ENCODE measurements around the gene MTARC2. TPM values are rescaled to one million over a fixed set of nuclear protein-coding genes. Genes with fewer than 3 reads are reported as not detected.

The MTARC2 gene
- total and polyA plus RNA-seq, 2 of the 4 experiments (the other 2 are of a cell fraction): 0.36 to 2.6 TPM

DNA sequence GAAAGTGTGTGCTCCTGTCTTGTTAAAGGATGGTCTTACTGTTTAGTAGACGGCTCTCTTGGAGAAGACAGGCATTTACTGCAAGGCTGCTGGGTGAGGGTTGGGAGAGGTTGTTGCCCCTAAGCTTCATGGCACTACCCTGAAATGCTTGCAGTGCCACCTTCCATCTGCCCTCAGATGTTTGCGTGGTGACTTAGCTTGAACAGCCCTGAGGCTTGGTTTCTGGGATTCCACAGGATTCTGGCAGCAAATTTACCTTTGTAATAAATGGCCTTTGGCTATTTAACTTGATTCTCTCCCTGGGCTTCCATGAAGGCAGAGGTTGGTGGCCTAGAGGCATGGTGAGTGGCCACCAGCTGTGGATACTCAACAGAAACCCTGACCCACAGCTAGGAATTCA is 50.2 kb downstream of the MTARC2 start:
- H3K9me1 ChIP-seq (ENCODE audit: insufficient read depth, low read length): no peaks in the 10 kb centered on the region
- no peaks in the 10 kb centered on the region for H4K20me1 ChIP-seq (ENCODE audit: insufficient read depth, low read length)
- H3K4me2 ChIP-seq (ENCODE audit: low read depth, low read length): no peak overlapping the region
- WGBS, 2 experiments (ENCODE audit: extremely low coverage in 2 of 2, insufficient read length in 1 of 2): no CpG with 5 or more reads among the region's 2 CpGs
- dilution Hi-C loops (cut with HindIII; ENCODE audit: low sequenced_read_pairs, unreplicated experiment): no loop called here
- H3K36me3 ChIP-seq (ENCODE audit: control insufficient read depth, insufficient read depth, low read length): no peaks in the 10 kb centered on the region
- no peak overlapping the region for H2BK120ac ChIP-seq (ENCODE audit: low read depth, low read length)
- no peak overlapping the region for H2BK5ac ChIP-seq (ENCODE audit: low read depth, low read length, poor library complexity, severe bottlenecking)
- no peak overlapping the region for H2AFZ ChIP-seq (replicated peaks; ENCODE audit: low read length, poor library complexity)
- no peaks in the 10 kb centered on the region for H3K79me1 ChIP-seq (ENCODE audit: low read depth in 1 of 2, low read length in 2 of 2)
- intact Hi-C loops (cut with micrococcal nuclease): no loop called here
- no peak overlapping the region for H3K18ac ChIP-seq (ENCODE audit: low read depth, low read length)
- no peak overlapping the region for H2AK5ac ChIP-seq (ENCODE audit: low read depth, low read length)
- no peak overlapping the region for H4K91ac ChIP-seq (ENCODE audit: insufficient read depth, low read depth, low read length)
- no TSS peak for BruUV-seq (replicated peaks)
- ChIA-PET CTCF (no interaction called here), POLR2A (ENCODE audit: unreplicated experiment) (no interaction called here)
- DNase-seq: no peak
- in situ Hi-C loops (cut with MboI; ENCODE audit: low sequenced_read_pairs): no loop called here
- ATAC-seq (ENCODE audit: low read depth): no peak
- no peak overlapping the region for H2BK15ac ChIP-seq (ENCODE audit: low read depth, low read length)
- TF ChIP-seq POLR2A (IDR thresholded peaks at IDR 0.05; ENCODE audit: low read depth, low read length) (no peak), RCOR1 (IDR thresholded peaks at IDR 0.05; ENCODE audit: insufficient replicate concordance, low read length) (no peak), RAD21 (IDR thresholded peaks at IDR 0.05; ENCODE audit: low read length) (no peak), CHD1 (IDR thresholded peaks at IDR 0.05; ENCODE audit: low read depth, low read length) (no peak), CEBPB (IDR thresholded peaks at IDR 0.05; ENCODE audit: low read depth, low read length) (no peak), NFE2L2 (IDR thresholded peaks at IDR 0.05; ENCODE audit: low read depth, low read length) (no peak), FOS (IDR thresholded peaks at IDR 0.05; ENCODE audit: low read depth, low read length) (no peak), MAZ (IDR thresholded peaks at IDR 0.05; ENCODE audit: borderline replicate concordance, low read depth, low read length) (no peak), SMC3 (IDR thresholded peaks at IDR 0.05; ENCODE audit: low read depth, low read length) (no peak), RFX5 (IDR thresholded peaks at IDR 0.05; ENCODE audit: low read depth, low read length) (no peak), BHLHE40 (IDR thresholded peaks at IDR 0.05; ENCODE audit: low read depth, low read length) (no peak), ELK1 (IDR thresholded peaks at IDR 0.05; ENCODE audit: borderline replicate concordance, low read depth, low read length) (no peak), MAFK (IDR thresholded peaks at IDR 0.05; ENCODE audit: low read depth, low read length) (no peak), MXI1 (IDR thresholded peaks at IDR 0.05; ENCODE audit: borderline replicate concordance, low read depth, low read length) (no peak)
- TF ChIP-seq, protein P1, sequence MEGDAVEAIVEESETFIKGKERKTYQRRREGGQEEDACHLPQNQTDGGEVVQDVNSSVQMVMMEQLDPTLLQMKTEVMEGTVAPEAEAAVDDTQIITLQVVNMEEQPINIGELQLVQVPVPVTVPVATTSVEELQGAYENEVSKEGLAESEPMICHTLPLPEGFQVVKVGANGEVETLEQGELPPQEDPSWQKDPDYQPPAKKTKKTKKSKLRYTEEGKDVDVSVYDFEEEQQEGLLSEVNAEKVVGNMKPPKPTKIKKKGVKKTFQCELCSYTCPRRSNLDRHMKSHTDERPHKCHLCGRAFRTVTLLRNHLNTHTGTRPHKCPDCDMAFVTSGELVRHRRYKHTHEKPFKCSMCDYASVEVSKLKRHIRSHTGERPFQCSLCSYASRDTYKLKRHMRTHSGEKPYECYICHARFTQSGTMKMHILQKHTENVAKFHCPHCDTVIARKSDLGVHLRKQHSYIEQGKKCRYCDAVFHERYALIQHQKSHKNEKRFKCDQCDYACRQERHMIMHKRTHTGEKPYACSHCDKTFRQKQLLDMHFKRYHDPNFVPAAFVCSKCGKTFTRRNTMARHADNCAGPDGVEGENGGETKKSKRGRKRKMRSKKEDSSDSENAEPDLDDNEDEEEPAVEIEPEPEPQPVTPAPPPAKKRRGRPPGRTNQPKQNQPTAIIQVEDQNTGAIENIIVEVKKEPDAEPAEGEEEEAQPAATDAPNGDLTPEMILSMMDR (conservative IDR thresholded peaks at IDR 0.05; ENCODE audit: low read depth, low read length): no peak
- TF ChIP-seq, protein P2, sequence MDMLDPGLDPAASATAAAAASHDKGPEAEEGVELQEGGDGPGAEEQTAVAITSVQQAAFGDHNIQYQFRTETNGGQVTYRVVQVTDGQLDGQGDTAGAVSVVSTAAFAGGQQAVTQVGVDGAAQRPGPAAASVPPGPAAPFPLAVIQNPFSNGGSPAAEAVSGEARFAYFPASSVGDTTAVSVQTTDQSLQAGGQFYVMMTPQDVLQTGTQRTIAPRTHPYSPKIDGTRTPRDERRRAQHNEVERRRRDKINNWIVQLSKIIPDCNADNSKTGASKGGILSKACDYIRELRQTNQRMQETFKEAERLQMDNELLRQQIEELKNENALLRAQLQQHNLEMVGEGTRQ (IDR thresholded peaks at IDR 0.05; ENCODE audit: low read depth, low read length): no peak
- H3K14ac ChIP-seq (replicated peaks; ENCODE audit: low read depth, low read length): no peak overlapping the region; the same call in 1 of the 2 replicates
- H3K9me3 ChIP-seq (ENCODE audit: control insufficient read depth, insufficient read depth, low read length): no peaks in the 10 kb centered on the region
- H2BK20ac ChIP-seq (ENCODE audit: low read depth, low read length): no peak overlapping the region
- H3K23ac ChIP-seq (ENCODE audit: low read depth, low read length): no peak overlapping the region
- no peak overlapping the region for H2AK9ac ChIP-seq (replicated peaks; ENCODE audit: low read depth, low read length, poor library complexity)
- no peaks in the 10 kb centered on the region; the same call in 1 of the 2 replicates for H3K27me3 ChIP-seq (ENCODE audit: control insufficient read depth, insufficient read depth, low read length)
- peaks cover 1% of the 10 kb centered on the region; the same call in 1 of the 2 replicates for H3K4me1 ChIP-seq (ENCODE audit: control insufficient read depth, insufficient read depth, low read length)
- H3K56ac ChIP-seq (ENCODE audit: extremely low read depth, insufficient read depth, low read length): no peak overlapping the region
- no peak overlapping the region for H4K8ac ChIP-seq (ENCODE audit: low read depth in 2 of 2, low read length in 2 of 2)
- no peak overlapping the region for H4K5ac ChIP-seq (ENCODE audit: low read depth, low read length)
- H3K9ac ChIP-seq (ENCODE audit: low read depth, low read length): no peak overlapping the region
- no peak overlapping the region for H3K4ac ChIP-seq (ENCODE audit: low read depth, low read length)
- H3K4me3 ChIP-seq (ENCODE audit: insufficient read depth, low read depth, low read length): no peak overlapping the region
- H3K27ac ChIP-seq (ENCODE audit: insufficient read depth, low read length): no peak overlapping the region
